Panc1 (cell line): ENCODE results near the gene CCDC194.

ENCODE experiments used
- POLR2AphosphoS5 ChIP-seq: IDR thresholded peaks from 2 replicates; pipeline ENCODE4 v1.6.1; 2012; ENCODE audit warnings: mild to moderate bottlenecking, low read depth, low read length, moderate library complexity
- SIN3A ChIP-seq: IDR thresholded peaks from 2 replicates; pipeline ENCODE4 v1.6.1; 2012; ENCODE audit warnings: low read depth, mild to moderate bottlenecking, low read length, moderate library complexity, borderline replicate concordance; ENCODE audit not compliant: insufficient read depth
- TCF7L2 ChIP-seq: IDR thresholded peaks from 2 replicates; pipeline ENCODE4 v1.6.1; 2011; ENCODE audit warnings: mild to moderate bottlenecking, low read depth, low read length, inconsistent platforms
- TF ChIP-seq, protein P1 (sequence below): fragments of 450-650 bp; IDR thresholded peaks from 2 replicates; pipeline ENCODE4 v1.5.1; 2017; ENCODE audit warnings: mild to moderate bottlenecking

DNA sequence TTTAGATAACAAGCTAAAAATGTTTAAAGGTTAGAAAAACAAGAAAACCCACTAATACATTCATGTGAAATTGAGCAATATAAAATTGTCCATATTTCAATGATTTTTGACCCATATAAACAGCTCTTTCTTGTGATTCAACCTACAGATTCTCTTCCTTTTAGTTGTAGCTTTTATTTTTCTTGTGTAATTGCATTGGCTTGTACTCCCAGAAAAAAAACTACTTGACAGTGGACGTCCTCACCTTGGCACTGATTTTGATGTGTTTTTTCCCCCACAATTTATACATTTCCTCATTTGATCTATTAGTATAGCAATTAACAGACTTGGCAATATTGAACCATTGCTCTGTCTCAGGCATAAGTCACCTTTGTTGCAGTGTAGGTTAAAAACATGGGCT lies 4.7 kb downstream of the CCDC194 start:
- TF ChIP-seq, protein P1, sequence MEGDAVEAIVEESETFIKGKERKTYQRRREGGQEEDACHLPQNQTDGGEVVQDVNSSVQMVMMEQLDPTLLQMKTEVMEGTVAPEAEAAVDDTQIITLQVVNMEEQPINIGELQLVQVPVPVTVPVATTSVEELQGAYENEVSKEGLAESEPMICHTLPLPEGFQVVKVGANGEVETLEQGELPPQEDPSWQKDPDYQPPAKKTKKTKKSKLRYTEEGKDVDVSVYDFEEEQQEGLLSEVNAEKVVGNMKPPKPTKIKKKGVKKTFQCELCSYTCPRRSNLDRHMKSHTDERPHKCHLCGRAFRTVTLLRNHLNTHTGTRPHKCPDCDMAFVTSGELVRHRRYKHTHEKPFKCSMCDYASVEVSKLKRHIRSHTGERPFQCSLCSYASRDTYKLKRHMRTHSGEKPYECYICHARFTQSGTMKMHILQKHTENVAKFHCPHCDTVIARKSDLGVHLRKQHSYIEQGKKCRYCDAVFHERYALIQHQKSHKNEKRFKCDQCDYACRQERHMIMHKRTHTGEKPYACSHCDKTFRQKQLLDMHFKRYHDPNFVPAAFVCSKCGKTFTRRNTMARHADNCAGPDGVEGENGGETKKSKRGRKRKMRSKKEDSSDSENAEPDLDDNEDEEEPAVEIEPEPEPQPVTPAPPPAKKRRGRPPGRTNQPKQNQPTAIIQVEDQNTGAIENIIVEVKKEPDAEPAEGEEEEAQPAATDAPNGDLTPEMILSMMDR, result no peak
- TF ChIP-seq POLR2AphosphoS5 (no peak), SIN3A (no peak), TCF7L2 (no peak)
